Caco-2 (cell line): Measurements from ENCODE around the gene CEP97. TPM values are rescaled to one million over a fixed set of nuclear protein-coding genes. Genes with fewer than 3 reads are reported as not detected.
"Not testable (repeated sequence)": the region's sequence is repeated elsewhere in the genome, so short reads cannot be mapped to it uniquely, and the experiment has no call there.

Experiments used
- BruUV-seq: library from RNA; stranded (reverse); fragments of 400-500 nt; replicated peaks from 2 replicates; lab custom pipeline; 2021; lab: Mats Ljungman, UMichigan
- CTCF ChIA-PET: fragments of 300-600 bp; sonication (Branson Sonifier 250); formaldehyde crosslinking; loops from one replicate; lab custom pipeline; 2022; ENCODE audit warnings: antibody characterized with exemption; lab: Charles Lee
- POLR2A ChIA-PET: fragments of 300-600 bp; sonication (Branson Sonifier 250); formaldehyde crosslinking; loops from one replicate; lab custom pipeline; 2022; ENCODE audit warnings: antibody characterized with exemption; lab: Charles Lee
- DNase-seq, 2 experiments: peaks; one replicate each; pipeline versions ENCODE4 v3.0.0 to v3.0.0-alpha.2; 2020 to 2022
- H3K27me3 ChIP-seq: replicated peaks from 2 replicates; pipeline ENCODE4 v1.6.0; 2011; ENCODE audit warnings: low read length; ENCODE audit not compliant: control insufficient read depth, insufficient read depth
- H3K36me3 ChIP-seq: 2 replicates; pipeline ENCODE4 v1.5.1; 2011; ENCODE audit warnings: low read length; ENCODE audit not compliant: control insufficient read depth, insufficient read depth
- H3K4me1 ChIP-seq: fragments of 250-450 bp; sonication (Bioruptor Pico); 2 replicates; pipeline ENCODE4 v1.5.1; 2020; ENCODE audit warnings: mild to moderate bottlenecking
- H3K4me3 ChIP-seq: 2 replicates; pipeline ENCODE4 v1.5.1; 2011; ENCODE audit warnings: low read depth, mild to moderate bottlenecking, control low read depth, low read length
- H3K9me3 ChIP-seq: fragments of 250-450 bp; sonication (Bioruptor Pico); 2 replicates; pipeline ENCODE4 v1.5.1; 2020; ENCODE audit warnings: mild to moderate bottlenecking, moderate library complexity
- H3K27ac Mint-ChIP-seq: one replicate; pipeline ENCODE4 v1.8.0; 2022; ENCODE audit warnings: mixed read lengths; ENCODE audit not compliant: unreplicated experiment
- H3K27me3 Mint-ChIP-seq: one replicate; pipeline ENCODE4 v1.8.0; 2022; ENCODE audit warnings: mixed read lengths; ENCODE audit not compliant: insufficient read depth, unreplicated experiment
- H3K36me3 Mint-ChIP-seq: one replicate; pipeline ENCODE4 v1.8.0; 2022; ENCODE audit warnings: mild to moderate bottlenecking, mixed read lengths; ENCODE audit not compliant: insufficient read depth, unreplicated experiment
- H3K4me1 Mint-ChIP-seq: one replicate; pipeline ENCODE4 v1.8.0; 2022; ENCODE audit warnings: low read depth, mixed read lengths; ENCODE audit not compliant: unreplicated experiment
- H3K4me3 Mint-ChIP-seq: one replicate; pipeline ENCODE4 v1.8.0; 2022; ENCODE audit warnings: mild to moderate bottlenecking, moderate library complexity, mixed read lengths; ENCODE audit not compliant: unreplicated experiment
- H3K9me3 Mint-ChIP-seq: one replicate; pipeline ENCODE4 v1.8.0; 2022; ENCODE audit warnings: mixed read lengths; ENCODE audit not compliant: unreplicated experiment
- CTCF ChIP-seq, 2 experiments: fragments of 200-600 bp in 1 of 2; IDR thresholded peaks; 1 replicate in 1 of 2; 2 replicates in 1 of 2; pipeline versions ENCODE4 v1.5.1 to v1.8.0; 2011 to 2022; ENCODE audit warnings: antibody characterized with exemption in 1 of 2, control low read depth in 1 of 2, inconsistent platforms in 1 of 2, low read depth in 1 of 2, low read length in 1 of 2, mild to moderate bottlenecking in 1 of 2, moderate library complexity in 1 of 2; ENCODE audit not compliant: insufficient read depth in 1 of 2, severe bottlenecking in 1 of 2, unreplicated experiment in 1 of 2
- intact Hi-C: fragments of 100-400 bp; cut with micrococcal nuclease; formaldehyde crosslinking; loops from one replicate; pipeline ENCODE4 v1.10.0; 2022; ENCODE audit not compliant: unreplicated experiment
- total RNA-seq: library from RNA; stranded (reverse); gene quantifications from 2 replicates; pipeline ENCODE4 v1.2.3, GENCODE V29; 2022

CEP97 gene
- total RNA-seq, 1 experiment from 2014 or later, result 4.3 TPM

GRCh38 chr3:101693540-101693939 lies 30.9 kb upstream of the CEP97 start:
- H3K4me1 ChIP-seq, H3K9me3 ChIP-seq, H3K4me3 ChIP-seq, BruUV-seq, POLR2A ChIA-PET, H3K36me3 Mint-ChIP-seq, H3K27ac Mint-ChIP-seq, H3K9me3 Mint-ChIP-seq, H3K27me3 Mint-ChIP-seq, H3K4me3 Mint-ChIP-seq, CTCF ChIA-PET, H3K36me3 ChIP-seq, H3K27me3 ChIP-seq: not testable (repeated sequence)
- H3K4me1 Mint-ChIP-seq, result peaks cover 19% of the 10 kb centered on the region
- peak; percentile 30 to 38 for TF ChIP-seq CTCF (IDR thresholded peaks at IDR 0.05; ENCODE audit: insufficient read depth in 1 of 2, low read depth in 1 of 2, low read length in 1 of 2, severe bottlenecking in 1 of 2, unreplicated experiment in 1 of 2)
- DNase-seq, result peak; percentile 44 to 51
- intact Hi-C loops, result loop anchor here (10.0 kb wide), 1 partner anchor 81 kb away; the partner anchor contains the start of gene NXPE3

- H3K27me3 ChIP-seq, DNase-seq, H3K27me3 Mint-ChIP-seq, H3K4me3 Mint-ChIP-seq, H3K36me3 ChIP-seq, H3K36me3 Mint-ChIP-seq, H3K4me1 ChIP-seq, H3K4me3 ChIP-seq, BruUV-seq, CTCF ChIA-PET, H3K9me3 Mint-ChIP-seq, POLR2A ChIA-PET, H3K27ac Mint-ChIP-seq, H3K9me3 ChIP-seq: not testable (repeated sequence)
- intact Hi-C loops, result loop anchor here (1.0 to 10.0 kb wide), 4 partner anchors 12 to 530 kb away; partner anchors contain the start of gene NXPE3
- H3K4me1 Mint-ChIP-seq, result peaks cover 19% of the 10 kb centered on the region
These were observed 29.6 kb upstream of the CEP97 start for GRCh38 chr3:101694836-101695235.

GRCh38 chr3:101695779-101696372 lies 28.5 kb upstream of the CEP97 start:
- CTCF ChIA-PET, result no interaction called here

More at GRCh38 chr3:101695779-101696372, 28.5 kb upstream of the CEP97 start:
- no peaks in the 10 kb centered on the region for H3K36me3 Mint-ChIP-seq
- TF ChIP-seq CTCF (IDR thresholded peaks at IDR 0.05; ENCODE audit: insufficient read depth in 1 of 2, low read depth in 1 of 2, low read length in 1 of 2, severe bottlenecking in 1 of 2, unreplicated experiment in 1 of 2), result peak; percentile 47 to 80
- no peak overlapping the region for H3K27ac Mint-ChIP-seq
- intact Hi-C loops, result loop anchor here (1.0 to 10.0 kb wide), 4 partner anchors 11 to 529 kb away; partner anchors contain the start of gene NXPE3
- no TSS peak for BruUV-seq
- H3K4me1 Mint-ChIP-seq, result peaks cover 15% of the 10 kb centered on the region
- Histone ChIP-seq H3K4me3 (no peak overlapping the region), H3K36me3 (no peaks in the 10 kb centered on the region), H3K4me1 (peaks cover 10% of the 10 kb centered on the region; the same call in 1 of the 2 replicates), H3K27me3 (no peaks in the 10 kb centered on the region), H3K9me3 (no peaks in the 10 kb centered on the region)
- H3K27me3 Mint-ChIP-seq, result no peaks in the 10 kb centered on the region
- POLR2A ChIA-PET, result no interaction called here
- H3K9me3 Mint-ChIP-seq, result no peaks in the 10 kb centered on the region
- DNase-seq, result peak in 1 of 2 experiments; percentile 66
- no peak overlapping the region for H3K4me3 Mint-ChIP-seq
